Mesenchymal stem cell (in vitro differentiated cells and primary cell): ENCODE results near the gene RUFY3.

ENCODE experiments used
- DNase-seq: peaks from one replicate; pipeline ENCODE4 v3.0.0-alpha.2; 2013
- H2AFZ ChIP-seq: one replicate; pipeline ENCODE4 v1.6.1; 2013; ENCODE audit warnings: low read depth, mild to moderate bottlenecking, control low read depth, inconsistent platforms, low read length, moderate library complexity
- H2AK5ac ChIP-seq: 2 replicates; pipeline ENCODE4 v1.6.1; 2013; ENCODE audit warnings: low read length, moderate library complexity, mild to moderate bottlenecking, inconsistent platforms; ENCODE audit not compliant: severe bottlenecking
- H2BK120ac ChIP-seq: one replicate; pipeline ENCODE4 v1.6.1; 2013; ENCODE audit warnings: low read depth, mild to moderate bottlenecking, inconsistent platforms, low read length, moderate library complexity
- H2BK12ac ChIP-seq, 2 experiments: one replicate each; pipeline ENCODE4 v1.6.1; 2013; ENCODE audit warnings: inconsistent platforms in 2 of 2, low read length in 2 of 2, mild to moderate bottlenecking in 2 of 2, moderate library complexity in 2 of 2, control low read depth in 1 of 2
- H2BK15ac ChIP-seq: one replicate; pipeline ENCODE4 v1.6.1; 2013; ENCODE audit warnings: mild to moderate bottlenecking, low read depth, inconsistent platforms; ENCODE audit not compliant: poor library complexity, severe bottlenecking
- H2BK5ac ChIP-seq: 2 replicates; pipeline ENCODE4 v1.6.1; 2013; ENCODE audit warnings: low read depth, mild to moderate bottlenecking, low read length, control low read depth, inconsistent platforms; ENCODE audit not compliant: poor library complexity, severe bottlenecking
- H3K14ac ChIP-seq, 2 experiments: one replicate each; pipeline ENCODE4 v1.6.1; 2013; ENCODE audit warnings: inconsistent platforms in 2 of 2, low read length in 2 of 2, control low read depth in 1 of 2, mild to moderate bottlenecking in 1 of 2, moderate library complexity in 1 of 2
- H3K18ac ChIP-seq, 2 experiments: one replicate each; pipeline ENCODE4 v1.6.1; 2013; ENCODE audit warnings: inconsistent platforms in 2 of 2, low read length in 2 of 2, control low read depth in 1 of 2, low read depth in 1 of 2, mild to moderate bottlenecking in 1 of 2
- H3K23ac ChIP-seq, 2 experiments: one replicate each; pipeline ENCODE4 v1.6.1; 2013; ENCODE audit warnings: inconsistent platforms in 2 of 2, low read length in 2 of 2, mild to moderate bottlenecking in 2 of 2, moderate library complexity in 2 of 2, control low read depth in 1 of 2
- H3K27ac ChIP-seq: 2 replicates; pipeline ENCODE4 v1.5.1; 2013; ENCODE audit warnings: mild to moderate bottlenecking, moderate library complexity, low read length, control low read depth, inconsistent platforms; ENCODE audit not compliant: poor library complexity, severe bottlenecking
- H3K27me3 ChIP-seq, 2 experiments: 2 replicates each; pipeline versions ENCODE4 v1.6.1 to v1.7.0; 2013; ENCODE audit warnings: low read length in 2 of 2, mild to moderate bottlenecking in 2 of 2, moderate library complexity in 2 of 2, control low read depth in 1 of 2, inconsistent platforms in 1 of 2; ENCODE audit not compliant: control insufficient read depth in 1 of 2, insufficient read depth in 1 of 2
- H3K36me3 ChIP-seq, 2 experiments: 2 replicates each; pipeline versions ENCODE4 v1.6.1 to v1.7.0; 2013; ENCODE audit warnings: low read length in 2 of 2, control low read depth in 1 of 2, inconsistent platforms in 1 of 2, low read depth in 1 of 2, mild to moderate bottlenecking in 1 of 2; ENCODE audit not compliant: insufficient read depth in 2 of 2, control insufficient read depth in 1 of 2
- H3K4ac ChIP-seq, 2 experiments: one replicate each; pipeline ENCODE4 v1.6.1; 2013; ENCODE audit warnings: inconsistent platforms in 2 of 2, low read length in 2 of 2, mild to moderate bottlenecking in 2 of 2, moderate library complexity in 2 of 2, control low read depth in 1 of 2, low read depth in 1 of 2
- H3K4me1 ChIP-seq: 2 replicates; pipeline ENCODE4 v1.6.1; 2013; ENCODE audit warnings: low read depth, low read length, control low read depth; ENCODE audit not compliant: control insufficient read depth, insufficient read depth
- H3K4me2 ChIP-seq: 2 replicates; pipeline ENCODE4 v1.6.1; 2013; ENCODE audit warnings: low read length, mild to moderate bottlenecking, inconsistent platforms; ENCODE audit not compliant: poor library complexity, severe bottlenecking
- H3K4me3 ChIP-seq, 2 experiments: 2 replicates each; pipeline versions ENCODE4 v1.5.1 to v1.7.0; 2013; ENCODE audit warnings: low read length in 2 of 2, mild to moderate bottlenecking in 2 of 2, control low read depth in 1 of 2, low read depth in 1 of 2; ENCODE audit not compliant: insufficient read depth in 1 of 2
- H3K79me1 ChIP-seq: replicated peaks from 2 replicates; pipeline ENCODE4 v1.6.1; 2013; ENCODE audit warnings: mild to moderate bottlenecking, control low read depth, low read length, inconsistent platforms; ENCODE audit not compliant: poor library complexity, severe bottlenecking
- H3K9ac ChIP-seq: 2 replicates; pipeline ENCODE4 v1.7.0; 2013; ENCODE audit warnings: mild to moderate bottlenecking, low read length, moderate library complexity
- H3K9me3 ChIP-seq: 2 replicates; pipeline ENCODE4 v1.7.0; 2013; ENCODE audit warnings: mild to moderate bottlenecking, low read length; ENCODE audit not compliant: control insufficient read depth
- H4K8ac ChIP-seq: one replicate; pipeline ENCODE4 v1.6.1; 2013; ENCODE audit warnings: inconsistent platforms, mild to moderate bottlenecking, low read length, moderate library complexity
- H4K91ac ChIP-seq: one replicate; pipeline ENCODE4 v1.6.1; 2013; ENCODE audit warnings: mild to moderate bottlenecking, low read length, inconsistent platforms
- WGBS: methylation state at CpG from one replicate; pipeline ENCODE4 v1.1.7; 2013; ENCODE audit warnings: mixed read lengths; 5-methylcytosine and 5-hydroxymethylcytosine counted together

RUFY3 gene

DNA sequence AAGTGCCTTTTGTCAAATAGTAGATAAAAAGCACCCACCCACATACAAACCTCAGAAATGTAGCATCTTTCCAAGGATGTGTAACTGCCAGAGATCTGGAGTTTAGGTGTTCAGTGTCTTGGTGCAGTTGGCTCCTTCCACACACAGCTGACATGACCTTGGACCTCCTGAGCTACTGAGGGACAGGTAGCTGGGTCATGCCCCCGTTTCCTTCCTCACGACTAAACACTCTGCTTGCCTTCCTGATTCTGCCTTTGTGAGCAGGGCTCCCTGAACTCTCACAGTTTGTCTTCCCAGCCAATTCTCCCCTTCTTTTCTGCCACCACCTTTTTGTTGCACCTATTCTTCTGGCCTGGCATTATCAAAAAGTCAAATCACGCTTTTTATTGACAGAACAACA lies 10.2 kb upstream of the RUFY3 start:
- Histone ChIP-seq H3K36me3 (no peaks in the 10 kb centered on the region), H2BK5ac (no peak overlapping the region), H3K4ac (no peak overlapping the region), H3K79me1 (peaks cover 27% of the 10 kb centered on the region), H3K9ac (no peak overlapping the region), H4K91ac (no peak overlapping the region), H2AK5ac (no peak overlapping the region), H3K18ac (no peak overlapping the region), H3K27me3 (no peaks in the 10 kb centered on the region), H3K4me2 (no peak overlapping the region), H2BK15ac (no peak overlapping the region), H3K23ac (no peak overlapping the region), H3K4me1 (peaks cover 6% of the 10 kb centered on the region), H3K4me3 (no peak overlapping the region), H2BK120ac (no peak overlapping the region), H3K14ac (no peak overlapping the region), H3K9me3 (no peaks in the 10 kb centered on the region), H2AFZ (no peak overlapping the region), H2BK12ac (no peak overlapping the region), H4K8ac (no peak overlapping the region), H3K27ac (no peak overlapping the region)
- DNase-seq: no peak
- WGBS: 84% methylated on average over 2 of the region's 3 CpGs

DNA sequence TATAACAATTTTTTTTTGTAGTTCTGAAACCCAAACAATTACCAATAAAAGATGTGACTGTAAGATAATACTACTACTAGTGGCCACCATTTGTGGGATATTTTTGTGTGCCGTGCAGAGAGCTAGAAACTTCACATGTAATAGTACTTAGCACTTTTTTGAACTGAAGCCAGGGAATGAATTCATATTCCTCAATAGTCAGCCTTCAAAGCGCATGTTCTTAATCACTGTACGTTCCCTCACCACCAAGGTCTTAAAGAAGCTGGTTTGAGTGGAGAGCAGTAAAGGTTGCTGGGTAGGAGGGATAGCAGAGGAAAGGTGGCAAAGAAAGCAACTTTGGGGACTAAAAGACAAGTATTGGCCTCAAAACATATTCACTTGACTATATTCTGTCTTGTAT lies 9.6 kb upstream of the RUFY3 start:
- no peak overlapping the region for H2BK120ac ChIP-seq
- H2AK5ac ChIP-seq: no peak overlapping the region
- H2BK15ac ChIP-seq: no peak overlapping the region
- H3K18ac ChIP-seq: no peak overlapping the region
- no peak overlapping the region for H3K4me3 ChIP-seq
- no peak overlapping the region for H2AFZ ChIP-seq
- H3K9me3 ChIP-seq: no peaks in the 10 kb centered on the region
- no peak overlapping the region for H3K4ac ChIP-seq
- H4K91ac ChIP-seq: no peak overlapping the region
- no peak overlapping the region for H4K8ac ChIP-seq
- no peak overlapping the region for H3K23ac ChIP-seq
- no peaks in the 10 kb centered on the region for H3K36me3 ChIP-seq
- H2BK12ac ChIP-seq: no peak overlapping the region
- H3K9ac ChIP-seq: no peak overlapping the region
- H3K4me2 ChIP-seq: no peak overlapping the region
- H3K79me1 ChIP-seq: peaks cover 28% of the 10 kb centered on the region
- no peaks in the 10 kb centered on the region for H3K27me3 ChIP-seq
- H3K4me1 ChIP-seq: peaks cover 5% of the 10 kb centered on the region
- no CpG with 5 or more reads among the region's 3 CpGs for WGBS
- no peak overlapping the region for H2BK5ac ChIP-seq
- no peak overlapping the region for H3K27ac ChIP-seq
- DNase-seq: no peak
- H3K14ac ChIP-seq: no peak overlapping the region

DNA sequence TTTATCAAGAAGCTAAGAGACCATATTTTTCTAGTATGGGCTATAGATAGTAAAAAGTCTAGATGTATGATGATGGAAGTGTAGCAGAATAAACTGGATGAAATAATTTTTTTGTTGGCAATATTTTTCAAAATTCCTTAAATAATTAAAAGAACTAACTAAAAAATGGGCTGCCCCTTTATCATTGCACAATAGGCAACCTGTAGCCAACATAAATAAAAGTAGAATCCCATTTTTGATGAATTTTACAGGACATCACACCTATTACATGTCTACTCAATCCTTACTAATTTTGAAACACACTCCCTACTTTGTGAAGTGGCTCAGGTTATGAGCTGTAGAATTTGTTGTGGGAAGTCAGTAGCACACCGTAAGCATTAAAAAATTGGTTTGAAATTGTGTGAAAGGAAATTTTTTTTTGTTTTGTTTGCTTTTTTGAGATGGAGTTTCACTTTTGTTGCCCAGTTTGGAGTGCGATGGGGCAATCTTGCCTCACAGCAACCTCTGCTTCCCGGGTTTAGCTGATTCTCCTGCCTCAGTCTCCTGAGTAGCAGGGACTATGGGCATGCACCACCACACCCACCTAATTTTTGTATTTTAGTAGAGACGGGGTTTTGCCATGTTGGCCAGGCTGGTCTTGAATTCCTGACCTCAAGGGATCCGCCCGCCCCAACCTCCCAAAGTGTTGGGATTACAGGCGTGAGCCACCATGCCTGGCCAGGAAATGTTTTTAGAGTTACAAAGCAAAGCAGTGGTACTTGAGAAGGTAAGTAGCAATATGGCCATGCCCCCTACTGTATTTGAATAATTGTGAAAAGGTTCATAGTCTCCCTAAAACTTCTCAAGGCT lies 8.9 kb upstream of the RUFY3 start:
- H3K9ac ChIP-seq: no peak overlapping the region
- H3K79me1 ChIP-seq: peaks cover 31% of the 10 kb centered on the region
- no peak overlapping the region for H2BK15ac ChIP-seq
- peaks cover 3% of the 10 kb centered on the region for H3K4me1 ChIP-seq
- no peak overlapping the region for H2AFZ ChIP-seq
- no peak overlapping the region for H3K4me2 ChIP-seq
- no peaks in the 10 kb centered on the region for H3K27me3 ChIP-seq
- no peak overlapping the region for H2AK5ac ChIP-seq
- H3K36me3 ChIP-seq: no peaks in the 10 kb centered on the region
- 100% methylated on average over 2 of the region's 7 CpGs for WGBS
- H3K23ac ChIP-seq: no peak overlapping the region
- H3K4me3 ChIP-seq: no peak overlapping the region
- no peak overlapping the region for H3K4ac ChIP-seq
- H4K8ac ChIP-seq: no peak overlapping the region
- no peak overlapping the region for H2BK120ac ChIP-seq
- DNase-seq: no peak
- no peak overlapping the region for H2BK12ac ChIP-seq
- no peak overlapping the region for H3K18ac ChIP-seq
- no peak overlapping the region for H3K14ac ChIP-seq
- H3K9me3 ChIP-seq: no peaks in the 10 kb centered on the region
- H2BK5ac ChIP-seq: no peak overlapping the region
- H4K91ac ChIP-seq: no peak overlapping the region
- H3K27ac ChIP-seq: no peak overlapping the region

DNA sequence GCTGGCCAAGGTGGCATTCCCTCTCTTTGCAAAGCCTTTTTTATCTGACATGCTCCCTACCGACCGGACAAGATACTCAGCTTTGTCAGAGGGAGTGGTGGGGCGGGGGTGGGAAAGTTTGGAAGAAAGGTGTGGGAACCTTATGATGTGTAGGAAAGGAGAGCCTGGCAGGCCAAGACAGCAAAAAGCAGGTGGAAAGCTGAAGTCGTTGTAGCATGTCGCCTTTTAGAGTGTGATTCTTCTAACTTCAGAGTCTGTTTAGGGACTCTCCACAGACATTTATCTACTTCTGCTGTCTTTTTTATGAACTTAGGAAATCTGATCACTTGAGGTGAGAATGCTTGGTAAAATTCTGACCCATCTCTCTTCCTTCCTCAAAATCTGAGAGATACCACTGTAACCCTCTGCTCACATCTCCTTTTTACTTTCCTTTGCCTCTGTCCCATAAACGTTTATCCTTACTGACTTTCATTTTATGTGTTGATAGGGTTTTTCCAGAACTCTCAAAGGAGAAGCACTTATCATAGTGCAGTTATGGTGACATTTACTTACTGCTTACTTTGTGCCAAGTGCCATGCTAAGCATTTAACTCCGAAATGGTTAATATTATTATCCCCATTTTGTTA lies 8.2 kb upstream of the RUFY3 start:
- Histone ChIP-seq H3K18ac (no peak overlapping the region), H3K23ac (no peak overlapping the region), H3K4me3 (no peak overlapping the region), H3K14ac (no peak overlapping the region), H3K4ac (no peak overlapping the region), H3K36me3 (no peaks in the 10 kb centered on the region), H2AK5ac (no peak overlapping the region), H2BK120ac (no peak overlapping the region), H2AFZ (no peak overlapping the region), H3K79me1 (peaks cover 30% of the 10 kb centered on the region), H4K8ac (no peak overlapping the region), H3K4me2 (no peak overlapping the region), H3K27me3 (no peaks in the 10 kb centered on the region), H3K9ac (no peak overlapping the region), H2BK15ac (no peak overlapping the region), H2BK12ac (no peak overlapping the region), H4K91ac (no peak overlapping the region), H3K9me3 (no peaks in the 10 kb centered on the region), H2BK5ac (no peak overlapping the region), H3K4me1 (peaks cover 3% of the 10 kb centered on the region), H3K27ac (no peak overlapping the region)
- 73% methylated on average over 4 of the region's 7 CpGs for WGBS
- no peak for DNase-seq
